ENCODE results near the gene PVALEF.

- no peak for TF ChIP-seq CTCF (IDR thresholded peaks at IDR 0.05)
- no peak for TF ChIP-seq POLR2A (IDR thresholded peaks at IDR 0.05)
Measured at GRCh38 chr17:81137248-81137647, 28.1 kb upstream of the PVALEF start.
